Fibroblast of skin of abdomen (primary cell): ENCODE results near the gene WDFY3. TPM values are rescaled to one million over a fixed set of nuclear protein-coding genes. Genes with fewer than 3 reads are reported as not detected.

ENCODE experiments used
- DNase-seq: peaks from one replicate; pipeline ENCODE4 v3.0.0-alpha.2; 2013
- polyA plus RNA-seq, 2 experiments: library from polyadenylated mRNA; unstranded; fragments of 120-200 nt; gene quantifications; one replicate each; pipeline ENCODE4 v1.2.1, GENCODE V29; 2013; ENCODE audit not compliant: insufficient read length in 2 of 2

WDFY3 gene
- 14.3 TPM for polyA plus RNA-seq (2013, experiment 1 of 2; ENCODE audit: insufficient read length)
- polyA plus RNA-seq (2013, experiment 2 of 2; ENCODE audit: insufficient read length) = 15.6 TPM

- DNase-seq = peak; percentile 92
These were observed at the start of gene WDFY3 for GRCh38 chr4:84966382-84967242. Gene WDFY3, minus strand, starts transcription at chr4:84966690. Its CDS starts 106,099 bp downstream, at chr4:84860591.

GRCh38 chr4:85005865-85006377, 39.4 kb upstream of the WDFY3 start:
- DNase-seq = peak; percentile 69

DNA sequence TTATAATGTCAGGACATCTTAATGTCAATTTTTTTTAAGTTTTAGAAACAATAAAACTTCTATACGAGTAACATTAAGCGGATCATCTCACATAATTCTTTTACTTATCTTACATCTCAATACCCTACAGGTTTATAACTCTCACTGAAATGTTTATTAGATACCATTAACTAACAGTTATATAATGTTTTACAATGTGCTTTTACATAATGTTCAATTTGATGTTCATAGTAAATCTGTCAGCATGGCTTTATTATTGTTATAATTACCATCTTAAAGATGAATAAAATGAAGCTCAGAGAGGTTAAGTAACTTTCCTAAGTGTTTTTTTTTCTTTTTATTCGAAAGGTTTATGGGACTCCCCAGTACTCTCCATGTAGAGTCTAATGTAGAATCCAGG, 33.9 kb upstream of the WDFY3 start:
- DNase-seq = no peak

- no peak for DNase-seq
These were observed 28.9 kb upstream of the WDFY3 start for GRCh38 chr4:84995386-84995785.

DNA sequence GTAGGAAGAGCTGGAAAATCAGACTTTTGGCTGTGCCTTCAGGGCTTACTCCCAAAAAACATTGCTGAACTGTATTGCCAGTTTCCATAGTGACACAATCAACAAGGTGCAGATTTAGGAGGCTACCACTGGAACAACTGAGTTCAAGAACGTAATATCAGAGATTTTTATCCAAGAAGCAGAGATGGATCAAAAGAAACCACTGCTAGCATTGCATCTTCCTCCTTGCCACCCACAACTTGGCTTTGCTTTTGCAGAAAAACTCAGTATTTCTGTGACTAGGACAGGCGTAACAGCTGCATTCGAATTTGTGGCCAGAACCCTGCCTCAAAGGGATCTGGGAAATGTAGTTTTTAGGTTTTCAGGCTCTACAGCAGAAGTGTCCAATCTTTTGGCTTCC, 27.8 kb upstream of the WDFY3 start:
- no peak for DNase-seq

- peak; percentile 55 for DNase-seq
These were observed 19.5 kb upstream of the WDFY3 start for GRCh38 chr4:84985952-84986351.

- DNase-seq = no peak
These were observed 10.9 kb upstream of the WDFY3 start for GRCh38 chr4:84977396-84977795.

DNA sequence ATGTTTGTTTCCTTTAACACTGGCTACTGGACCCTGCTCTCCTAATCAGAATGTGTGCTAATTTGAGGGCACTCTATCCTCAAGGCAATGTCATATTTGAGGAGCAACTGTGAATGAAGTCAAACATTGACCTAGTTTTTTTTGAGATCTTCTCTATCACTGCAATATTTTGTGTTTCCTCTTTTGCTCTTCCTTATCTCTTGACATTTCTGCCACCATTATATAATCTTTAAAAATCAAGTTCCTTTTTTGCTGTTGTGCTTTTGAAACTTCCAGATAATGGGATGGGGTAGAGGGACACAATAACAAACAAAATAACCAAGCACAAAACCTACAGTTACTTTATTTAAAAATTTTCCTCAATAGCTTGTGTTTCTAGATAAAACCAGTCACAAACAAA, 7.4 kb upstream of the WDFY3 start:
- no peak for DNase-seq

- peak; percentile 62 for DNase-seq
These were observed 4.9 kb upstream of the WDFY3 start for GRCh38 chr4:84971319-84971932.

DNA sequence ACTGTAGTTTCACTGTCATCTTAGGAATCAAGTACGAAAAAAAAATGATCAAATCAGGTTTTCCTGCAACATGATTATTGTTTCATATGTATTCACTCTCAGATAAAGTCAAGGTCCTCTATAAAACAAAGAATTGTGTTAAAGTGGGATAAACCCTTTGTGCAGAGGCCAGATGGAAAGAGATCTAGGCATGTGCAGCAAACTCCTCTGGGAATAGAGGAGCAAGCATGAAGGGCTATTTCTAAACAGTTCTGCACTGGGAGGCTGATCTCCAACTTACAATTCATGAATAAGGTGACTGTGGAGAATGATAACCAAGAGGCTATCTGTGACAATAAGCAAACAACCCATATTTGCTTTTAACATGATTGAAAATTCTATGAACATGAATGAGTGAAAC, 2.4 kb upstream of the WDFY3 start:
- DNase-seq = no peak

DNA sequence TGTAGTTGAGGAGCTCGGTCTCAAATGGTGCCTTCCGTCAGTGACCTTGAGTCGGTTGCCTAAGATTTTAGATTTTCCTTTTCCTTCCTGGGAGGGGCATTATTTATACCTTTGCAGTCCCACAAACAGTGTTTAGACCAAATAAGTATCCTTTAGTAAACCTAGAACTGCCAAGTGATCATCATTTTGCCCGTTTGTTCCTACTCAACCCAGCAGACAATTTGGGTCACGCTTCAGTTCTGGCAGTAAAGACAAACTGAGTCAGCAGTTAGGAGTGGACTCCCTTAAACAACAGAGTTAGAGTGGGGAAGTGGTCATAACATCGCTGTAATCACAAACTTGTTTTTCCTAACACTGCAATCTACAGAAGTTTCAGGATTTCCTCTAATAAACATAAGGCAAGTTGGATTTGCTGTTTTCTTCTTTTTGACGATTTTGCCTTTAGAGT, 777 bp upstream of the WDFY3 start:
- peak; percentile 8 for DNase-seq

DNA sequence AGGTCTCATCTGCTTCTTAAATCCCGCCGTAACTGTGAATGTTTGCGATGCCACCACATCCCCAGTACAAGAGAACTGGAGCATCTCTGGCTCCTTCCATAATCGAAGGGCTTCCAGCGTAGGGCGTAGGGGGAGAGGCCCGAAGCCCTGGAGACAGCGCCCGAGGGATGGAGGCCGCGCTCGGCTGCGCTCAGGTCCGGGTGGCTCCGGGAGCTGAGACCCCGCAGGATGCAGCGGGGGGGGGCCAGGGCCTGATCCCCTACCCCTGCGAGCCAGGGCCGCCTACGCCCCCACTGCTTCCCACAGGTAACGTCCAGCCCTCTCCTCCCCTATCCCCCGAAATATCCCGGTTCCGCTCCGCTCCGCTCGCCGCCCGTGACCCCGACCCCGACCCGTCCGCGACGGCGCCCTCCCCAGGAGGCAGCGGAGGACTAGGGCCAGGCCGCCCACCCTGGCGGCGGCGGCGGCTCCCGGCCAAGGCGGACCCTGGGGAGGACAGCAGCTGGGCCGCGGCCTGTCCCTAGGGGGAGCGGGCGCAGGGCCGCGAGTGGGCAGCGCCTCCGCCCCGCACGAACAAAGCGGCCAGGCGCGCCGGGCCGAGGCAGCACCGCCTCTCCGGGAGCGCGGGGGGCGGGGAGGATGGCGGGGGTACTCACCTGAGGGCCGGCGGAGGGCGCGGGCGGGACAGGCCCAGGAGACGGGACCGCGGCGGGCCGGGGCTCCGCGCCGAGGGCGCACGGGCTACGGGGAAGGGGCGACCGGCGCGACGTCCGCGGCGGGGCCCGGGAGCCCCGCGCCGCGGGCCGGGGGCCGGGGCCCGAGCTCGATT, 723 bp downstream of the WDFY3 start:
- DNase-seq = peak; percentile 27

DNA sequence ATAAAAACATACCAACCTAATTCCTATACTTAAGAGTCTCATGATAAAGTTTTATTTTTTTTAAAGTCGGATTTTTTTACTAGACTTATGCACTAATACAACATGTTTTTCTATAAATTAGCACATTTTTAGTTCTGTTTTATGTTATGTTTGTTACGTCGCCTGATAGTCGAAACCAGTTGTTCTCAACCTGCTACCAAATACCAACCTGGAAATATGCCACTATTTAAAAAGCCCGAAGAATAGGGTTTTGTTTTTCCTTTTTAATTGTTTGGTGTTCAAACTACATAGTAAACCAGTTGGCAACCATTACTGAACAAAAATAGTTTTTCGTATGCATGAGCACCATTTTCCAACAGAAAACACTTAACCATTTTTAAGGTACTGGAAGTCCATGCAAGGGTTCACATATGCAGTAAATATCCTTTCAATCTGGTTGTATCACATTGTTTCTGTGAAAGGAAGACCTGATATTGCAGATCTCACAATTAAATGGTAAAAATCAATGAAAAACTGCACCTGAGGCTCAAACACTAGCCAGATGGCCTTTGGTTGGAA, 1.4 kb downstream of the WDFY3 start:
- no peak for DNase-seq

DNA sequence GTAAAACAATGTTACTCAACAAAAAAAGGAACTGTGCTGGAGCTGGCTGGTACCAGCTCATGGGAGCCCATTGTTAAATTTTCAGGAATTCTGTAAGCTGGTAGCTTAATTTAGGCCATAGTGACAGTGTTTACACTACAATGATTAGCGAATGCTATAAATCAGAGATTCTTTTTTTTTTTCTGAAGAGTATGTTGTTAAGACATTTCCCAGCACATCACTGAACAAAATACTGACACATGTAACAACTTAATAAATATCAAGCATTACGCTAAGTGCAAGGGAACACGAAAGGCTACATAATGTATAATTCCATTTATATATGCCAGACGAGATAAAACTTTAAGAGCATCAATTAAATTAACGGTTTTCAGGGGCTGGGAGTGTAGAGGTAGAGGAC, 4.4 kb downstream of the WDFY3 start:
- DNase-seq = no peak

GRCh38 chr4:84958434-84958833, 8.1 kb downstream of the WDFY3 start:
- DNase-seq = no peak

DNA sequence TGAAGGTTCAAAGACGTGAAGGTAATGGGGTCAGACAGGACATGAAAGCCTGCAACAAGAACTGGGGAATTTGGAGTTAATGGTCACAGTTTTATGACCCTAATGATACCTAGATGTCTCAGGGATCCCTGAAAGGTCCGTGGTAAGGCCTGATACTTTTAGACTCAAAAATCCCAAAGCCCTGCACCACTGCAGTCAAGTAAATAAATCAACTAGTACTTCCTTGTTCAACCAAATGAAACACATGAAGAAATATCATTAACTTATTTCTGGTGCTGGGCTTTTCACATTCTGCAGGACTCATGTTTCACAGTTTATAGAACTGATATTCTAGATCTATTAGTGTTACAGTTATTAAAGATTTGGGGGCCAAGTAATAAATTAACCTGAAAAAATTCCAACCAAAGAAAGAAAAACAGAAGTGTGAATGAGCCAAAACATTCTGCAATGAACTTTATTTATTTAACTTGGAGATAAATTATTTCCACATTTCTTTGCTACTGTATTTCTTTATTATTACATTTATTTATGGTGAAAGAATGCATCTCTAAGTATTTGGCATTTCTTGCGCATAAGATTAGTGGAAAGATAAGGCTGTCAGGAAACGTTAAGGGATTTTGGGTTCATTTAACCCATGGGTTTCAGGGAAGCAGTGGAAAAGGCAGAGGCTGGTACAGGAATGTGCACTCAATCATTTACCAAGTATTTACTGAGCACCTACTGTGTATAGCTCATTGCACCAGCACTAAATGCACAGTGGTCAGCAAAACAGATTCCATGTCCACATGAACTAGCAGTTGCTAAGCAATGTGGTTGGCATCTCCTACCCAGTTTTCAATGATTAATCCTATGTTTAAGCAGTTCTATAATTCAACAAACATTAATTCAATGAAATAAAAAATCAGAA, 8.7 kb downstream of the WDFY3 start:
- peak; percentile 12 for DNase-seq

DNA sequence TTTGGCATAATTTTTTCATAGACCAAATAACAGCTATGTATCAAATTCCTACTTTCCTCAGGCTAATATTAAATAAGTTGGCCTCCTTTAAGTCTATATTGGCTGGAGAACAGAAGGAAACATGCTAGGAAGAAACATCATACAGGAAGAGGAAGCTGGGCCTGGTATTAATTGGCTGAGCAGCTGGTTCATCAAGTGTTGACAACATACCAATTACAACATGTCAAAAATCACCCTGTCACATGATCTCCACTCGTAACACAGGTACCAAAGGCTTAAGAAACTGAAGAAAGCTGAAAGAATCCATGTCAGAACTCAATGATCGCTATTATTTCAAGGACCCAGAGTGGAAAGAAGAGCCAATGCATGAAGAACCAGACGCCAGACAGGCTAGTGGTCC, 10.5 kb downstream of the WDFY3 start:
- DNase-seq = no peak

DNA sequence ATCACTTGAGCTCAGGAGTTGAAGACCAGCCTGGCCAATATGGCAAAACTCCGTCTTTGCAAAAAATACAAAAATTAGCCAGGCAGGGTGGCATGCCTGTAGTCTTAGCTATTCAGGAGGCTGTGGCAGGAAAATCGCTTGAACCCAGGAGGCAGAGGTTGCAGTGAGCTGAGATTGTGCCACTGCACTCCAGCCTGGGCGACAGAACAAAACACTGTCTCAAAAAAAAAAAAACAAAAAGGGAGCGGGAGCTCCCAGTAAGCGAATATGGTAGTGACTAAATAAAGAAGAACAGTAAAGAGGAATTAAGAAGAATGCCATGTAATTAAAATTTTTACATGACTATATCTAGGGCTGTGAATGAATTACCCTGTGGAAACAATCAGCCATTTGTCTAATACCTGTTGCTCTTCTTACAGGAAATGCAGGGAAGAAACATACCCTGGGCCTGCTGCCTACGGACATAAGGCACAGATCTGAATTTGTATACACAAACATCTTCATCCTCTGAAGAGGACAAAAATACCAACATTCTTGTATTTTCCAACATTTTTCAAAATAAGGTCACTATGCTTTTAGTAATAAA, 11.4 kb downstream of the WDFY3 start:
- DNase-seq = no peak

DNA sequence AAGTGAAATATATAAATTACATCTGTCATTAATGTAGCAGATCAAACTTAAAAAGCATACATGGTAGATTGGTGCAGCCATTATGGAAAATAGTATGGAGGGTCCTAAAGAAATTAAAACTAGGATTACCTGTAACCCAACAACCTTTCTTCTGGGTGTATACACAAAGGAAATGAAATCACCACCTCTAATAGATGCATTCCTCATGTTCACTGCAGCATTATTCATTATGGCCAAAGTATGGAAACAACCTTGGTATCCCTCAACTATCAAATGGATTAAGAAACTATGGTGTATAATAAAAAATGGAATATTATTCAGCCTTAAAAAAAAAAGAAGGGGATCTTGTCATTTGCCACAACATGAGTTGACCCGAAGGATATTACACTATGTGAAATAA, 13.7 kb downstream of the WDFY3 start:
- no peak for DNase-seq

DNA sequence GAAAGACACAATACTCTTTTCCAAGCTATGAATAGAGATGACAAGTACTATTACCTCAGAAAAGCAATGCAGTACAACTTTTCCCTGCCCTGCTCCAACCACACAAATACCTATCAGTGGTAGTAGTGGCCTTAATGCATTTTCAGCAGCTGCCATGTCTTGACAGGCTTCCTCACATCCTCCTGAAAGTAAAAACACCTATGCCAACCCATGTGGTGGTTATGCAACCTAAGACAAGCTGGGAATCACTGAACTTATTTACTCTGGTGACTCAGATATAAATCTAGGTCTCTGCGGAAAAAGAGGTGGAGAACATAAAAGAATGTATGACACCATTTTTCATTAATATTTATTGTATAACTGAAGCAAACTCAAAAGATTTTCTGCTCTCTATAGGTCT, 14.5 kb downstream of the WDFY3 start:
- DNase-seq = peak; percentile 59

DNA sequence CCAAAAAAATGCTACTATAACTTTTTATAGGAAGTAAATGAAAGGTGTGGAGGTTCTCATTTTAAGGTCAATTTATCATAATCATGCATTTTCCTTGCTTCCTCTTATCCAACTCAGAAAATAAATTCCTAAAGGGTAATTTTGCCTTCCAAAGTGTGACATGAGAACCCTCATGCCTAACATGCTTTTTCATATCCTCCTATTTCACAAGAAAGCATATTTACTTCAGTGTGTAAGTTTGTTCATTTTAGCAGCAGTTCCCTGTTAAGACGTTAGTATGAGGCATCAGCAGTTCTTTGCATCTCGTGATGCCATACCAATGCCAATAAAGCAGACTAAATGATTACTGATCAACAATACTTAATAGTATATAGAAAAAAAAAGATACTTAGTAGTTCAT, 18.4 kb downstream of the WDFY3 start:
- DNase-seq = peak; percentile 24
